GF-D8 (cell line): ENCODE data around the gene ZNF324.
"Not testable (repeated sequence)": the region's sequence is repeated elsewhere in the genome, so short reads cannot be mapped to it uniquely, and the experiment has no call there.

Experiments used
- DNase-seq: peaks from one replicate; lab custom pipeline; 2025; lab: John Stamatoyannopoulos, UW

ZNF324 gene

DNA sequence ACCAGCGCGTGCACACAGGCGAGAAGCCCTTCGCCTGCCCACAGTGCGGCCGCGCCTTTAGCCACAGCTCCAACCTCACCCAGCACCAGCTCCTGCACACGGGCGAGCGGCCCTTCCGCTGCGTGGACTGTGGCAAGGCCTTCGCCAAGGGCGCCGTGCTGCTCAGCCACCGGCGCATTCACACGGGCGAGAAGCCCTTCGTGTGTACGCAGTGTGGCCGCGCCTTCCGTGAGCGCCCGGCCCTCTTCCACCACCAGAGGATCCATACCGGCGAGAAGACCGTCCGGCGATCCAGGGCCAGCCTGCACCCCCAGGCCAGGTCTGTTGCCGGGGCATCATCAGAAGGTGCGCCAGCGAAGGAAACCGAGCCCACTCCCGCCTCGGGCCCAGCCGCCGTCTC, 4.9 kb downstream of the ZNF324 start:
- no peak for DNase-seq

DNA sequence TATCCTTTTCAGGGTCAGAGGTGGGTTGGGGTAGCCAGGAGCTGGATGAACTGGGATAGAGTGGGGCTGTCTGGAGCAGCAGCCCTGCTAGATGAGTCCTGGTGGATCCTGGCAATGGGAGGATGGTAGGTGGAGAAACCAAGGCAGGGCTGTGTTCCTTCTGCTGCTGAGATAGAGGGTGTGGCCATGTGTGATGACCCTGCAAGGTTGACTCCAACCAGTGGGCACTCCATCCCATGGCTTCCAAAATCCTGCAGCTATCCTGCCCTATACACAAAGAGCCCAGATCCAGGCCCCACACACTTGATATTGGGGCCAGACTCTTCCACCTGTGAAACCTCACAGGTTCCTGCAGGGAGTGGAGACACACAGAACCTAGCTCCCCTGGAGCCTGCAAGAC, 6.9 kb downstream of the ZNF324 start:
- DNase-seq = no peak

DNA sequence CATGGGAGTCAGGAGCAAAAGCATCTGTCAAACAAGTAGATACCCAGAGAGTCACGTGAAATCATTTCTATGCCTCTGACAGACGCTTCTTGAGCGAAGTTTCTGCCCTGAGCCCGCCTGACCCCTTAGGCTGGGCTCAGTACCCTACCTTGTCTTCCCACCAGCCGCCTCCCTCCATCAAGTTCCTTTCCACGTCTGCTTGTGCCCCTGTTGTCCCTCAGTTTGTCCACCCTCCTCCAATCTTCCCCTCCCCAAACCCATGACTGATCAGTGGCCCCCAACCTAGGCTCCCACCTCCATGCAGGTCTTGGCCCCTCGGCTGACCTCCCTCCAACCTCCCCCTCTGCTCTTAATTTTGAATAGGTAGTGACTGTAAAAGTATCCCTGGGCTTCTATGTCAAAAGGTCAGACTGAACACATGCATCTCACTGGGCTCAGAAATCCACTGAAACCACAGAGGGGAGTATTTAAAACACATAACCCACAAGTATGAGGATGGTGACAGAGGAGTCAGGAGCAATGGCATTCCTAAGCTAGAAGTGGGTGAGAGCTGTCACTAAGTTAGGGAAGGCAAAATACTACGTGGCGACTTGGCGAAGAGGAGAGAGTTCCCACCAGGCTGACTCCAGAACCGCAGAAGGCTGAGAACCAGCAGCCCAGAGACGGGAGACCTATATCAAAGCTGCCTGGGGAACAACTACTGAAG, 7.6 kb downstream of the ZNF324 start:
- DNase-seq = no peak

DNA sequence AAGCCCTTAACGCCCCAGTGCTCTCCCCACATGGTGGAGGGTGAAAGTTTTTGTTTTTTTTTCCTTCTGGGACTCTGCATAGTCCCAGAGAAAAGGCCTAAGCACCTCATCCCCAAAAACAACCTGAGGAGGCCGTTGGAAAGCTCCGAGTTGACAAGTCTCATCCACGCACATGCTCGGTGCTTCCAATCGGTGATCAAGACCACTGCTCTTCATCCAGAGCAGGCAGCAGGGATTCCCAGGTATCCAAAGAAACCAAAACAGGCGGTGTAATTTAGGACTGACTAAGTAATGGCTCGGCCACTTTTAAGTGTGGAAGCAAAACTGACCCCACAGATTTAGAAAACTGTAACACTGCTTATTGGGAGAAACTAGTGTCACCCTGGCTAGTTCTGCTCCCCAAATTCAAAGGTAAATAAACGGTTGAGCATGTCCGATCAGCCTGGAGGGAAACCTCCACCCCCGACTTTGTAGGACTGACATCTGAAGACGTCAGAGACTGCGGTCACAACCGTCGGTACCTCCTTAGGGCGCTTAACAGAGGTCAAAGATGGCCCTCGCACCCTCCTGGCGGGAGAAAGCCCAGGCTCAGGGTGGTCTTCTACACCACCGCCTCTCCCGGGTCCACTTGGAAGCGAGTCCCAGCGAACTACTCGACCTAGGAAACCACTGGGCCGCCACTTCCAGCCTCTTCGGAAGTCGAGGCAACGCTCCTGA, 8.3 kb downstream of the ZNF324 start:
- no peak for DNase-seq

DNA sequence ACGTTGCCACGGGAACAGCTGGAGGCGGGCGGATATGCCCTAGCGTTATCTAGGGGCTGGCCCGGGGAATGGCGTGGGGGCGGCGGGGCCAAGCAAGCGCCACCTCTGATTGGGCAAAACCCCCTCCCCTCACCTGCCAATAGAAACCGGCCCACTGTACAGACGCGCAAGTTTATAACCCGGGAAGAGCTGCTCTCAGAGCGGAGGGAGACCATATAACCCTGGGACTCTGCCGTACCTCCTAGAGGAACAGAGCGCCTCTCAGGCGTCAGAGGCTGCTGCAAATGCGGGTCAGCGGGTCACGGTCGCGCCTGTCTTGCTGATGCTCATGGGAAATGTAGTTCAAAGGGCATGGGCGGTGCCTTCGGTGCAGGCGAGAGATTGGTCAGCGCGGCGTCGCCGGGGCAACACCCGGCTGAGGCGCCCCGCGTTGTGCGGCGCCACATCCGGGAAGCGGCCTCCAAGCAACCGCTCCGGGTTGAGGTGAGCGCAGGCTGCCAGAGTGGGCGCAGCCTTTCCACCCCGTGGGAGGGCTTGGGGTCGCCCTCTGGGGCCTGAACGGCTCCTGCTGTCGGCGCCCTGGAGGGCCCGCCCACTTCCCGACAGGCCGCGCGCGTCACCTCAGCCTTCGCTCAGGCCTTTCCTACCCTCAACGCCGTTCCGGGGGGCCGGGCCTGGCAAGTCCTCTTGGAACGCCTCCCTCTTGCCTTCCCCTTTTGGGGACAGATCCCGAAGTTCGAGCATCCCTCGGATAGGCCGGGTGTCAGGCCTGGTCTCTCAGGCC, 9.0 kb downstream of the ZNF324 start, which contains the start of gene ZNF446:
Gene ZNF446 (plus strand): TSS at position 639 of the 784 bp plus-strand sequence. CDS start 867 bp downstream, outside the sequence.
- peak; percentile 89 for DNase-seq

DNA sequence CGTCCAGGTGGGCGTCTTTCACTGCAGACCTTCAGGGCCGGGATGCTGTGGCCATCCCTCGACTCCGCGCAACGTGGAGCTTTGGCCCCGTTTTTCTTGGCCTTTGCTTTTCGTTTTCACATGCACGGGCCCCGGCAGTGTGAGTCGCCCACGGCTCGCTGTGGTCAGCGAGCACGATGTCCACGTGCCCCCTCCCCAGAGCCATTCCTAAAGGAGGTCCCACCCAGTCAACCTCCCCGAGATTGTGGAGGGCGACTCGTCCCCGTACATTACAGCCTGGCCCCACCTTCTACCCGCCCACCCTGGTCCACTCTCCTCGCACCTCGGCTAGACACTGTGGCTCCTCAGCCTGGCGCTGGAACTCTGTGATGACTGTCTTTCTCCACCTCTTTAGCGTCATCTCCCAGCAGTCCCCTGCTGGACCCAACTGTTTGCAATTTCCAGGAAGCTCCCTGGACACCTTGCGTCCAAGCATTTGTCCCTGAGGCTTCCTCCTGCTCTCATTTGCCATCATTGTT, 9.7 kb downstream of the ZNF324 start:
- DNase-seq = no peak

DNA sequence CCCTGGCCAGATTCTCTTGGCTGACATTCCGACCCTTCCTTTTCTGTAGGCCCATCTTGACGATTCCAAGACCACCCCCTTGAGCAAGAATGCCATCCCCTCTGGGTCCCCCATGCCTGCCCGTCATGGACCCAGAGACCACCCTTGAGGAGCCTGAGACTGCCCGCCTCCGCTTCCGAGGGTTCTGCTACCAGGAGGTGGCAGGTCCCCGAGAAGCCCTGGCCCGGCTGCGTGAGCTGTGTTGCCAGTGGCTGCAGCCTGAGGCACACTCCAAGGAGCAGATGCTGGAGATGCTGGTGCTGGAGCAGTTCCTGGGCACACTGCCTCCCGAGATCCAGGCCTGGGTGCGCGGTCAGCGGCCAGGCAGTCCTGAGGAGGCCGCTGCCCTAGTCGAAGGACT, 10.2 kb downstream of the ZNF324 start:
- DNase-seq = no peak

DNA sequence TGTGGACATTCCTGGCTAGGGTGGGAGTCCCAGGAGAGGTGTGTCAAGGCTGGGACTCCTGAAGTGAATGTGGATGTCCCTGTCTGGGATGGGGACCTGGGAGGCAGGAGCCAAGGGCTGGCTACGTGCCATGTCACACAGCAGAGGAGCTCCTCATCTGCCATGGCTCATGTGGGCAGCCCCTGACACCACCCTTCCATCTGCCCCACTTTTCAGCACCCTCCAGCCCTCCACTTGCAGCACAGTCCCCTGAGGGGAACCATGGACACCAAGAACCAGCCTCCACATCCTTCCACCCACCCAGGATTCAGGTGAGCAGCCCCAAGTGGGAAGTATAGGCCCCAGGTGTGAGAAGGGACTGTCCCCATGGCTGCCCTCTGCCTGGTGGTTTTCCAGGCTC, 11.0 kb downstream of the ZNF324 start:
- DNase-seq = no peak

DNA sequence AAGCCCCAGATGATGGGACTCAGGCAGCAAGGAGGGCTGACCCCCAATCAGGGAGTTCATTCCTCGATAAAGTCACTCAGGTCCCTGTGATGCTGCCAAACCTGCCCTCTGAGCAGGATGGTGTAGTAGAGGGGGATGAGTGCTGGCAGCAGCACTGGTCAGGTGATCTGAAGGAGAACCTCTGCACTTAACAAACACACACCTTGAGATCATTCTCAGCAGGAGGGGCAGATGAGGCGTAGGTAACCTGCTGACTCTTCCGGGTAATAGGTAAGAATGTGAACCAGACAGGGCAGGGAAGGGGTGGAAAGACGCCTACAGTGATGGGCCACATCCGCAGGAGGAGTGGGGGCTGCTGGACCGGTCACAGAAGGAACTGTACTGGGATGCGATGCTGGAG, 12.4 kb downstream of the ZNF324 start:
- DNase-seq = no peak

DNA sequence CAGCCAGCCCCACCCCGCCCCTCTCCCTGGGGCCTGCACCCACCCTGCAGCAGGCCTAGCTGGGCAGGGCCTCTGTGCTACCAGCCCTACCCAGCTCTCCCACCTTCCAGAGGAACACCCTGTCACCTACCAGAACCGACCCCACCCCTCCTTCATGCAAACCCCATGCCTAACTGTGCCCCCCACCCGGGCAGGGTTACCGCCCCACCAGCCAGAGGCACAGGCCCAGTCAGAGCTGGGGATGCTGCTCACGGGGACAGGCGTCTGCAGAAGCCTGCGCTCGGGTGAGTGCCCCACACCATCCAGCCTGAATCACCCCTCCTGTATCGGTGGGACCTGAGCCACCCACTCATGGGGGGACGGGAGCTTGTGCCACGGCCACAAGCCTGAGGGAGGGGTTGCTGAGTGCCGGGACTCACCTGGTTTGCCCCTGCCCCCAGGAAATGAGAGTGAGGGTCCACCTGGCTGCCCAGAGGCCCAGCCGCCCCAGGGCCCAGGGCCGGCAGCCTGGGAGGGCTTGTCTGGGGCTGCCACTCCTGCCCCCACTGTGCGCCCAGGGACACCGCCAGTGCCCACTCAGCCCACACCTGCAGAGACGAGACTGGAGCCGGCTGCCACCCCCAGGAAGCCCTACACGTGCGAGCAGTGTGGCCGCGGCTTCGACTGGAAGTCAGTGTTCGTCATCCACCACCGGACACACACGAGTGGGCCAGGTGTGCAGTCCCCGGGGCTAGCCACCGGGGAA, 13.0 kb downstream of the ZNF324 start:
- no peak for DNase-seq

DNA sequence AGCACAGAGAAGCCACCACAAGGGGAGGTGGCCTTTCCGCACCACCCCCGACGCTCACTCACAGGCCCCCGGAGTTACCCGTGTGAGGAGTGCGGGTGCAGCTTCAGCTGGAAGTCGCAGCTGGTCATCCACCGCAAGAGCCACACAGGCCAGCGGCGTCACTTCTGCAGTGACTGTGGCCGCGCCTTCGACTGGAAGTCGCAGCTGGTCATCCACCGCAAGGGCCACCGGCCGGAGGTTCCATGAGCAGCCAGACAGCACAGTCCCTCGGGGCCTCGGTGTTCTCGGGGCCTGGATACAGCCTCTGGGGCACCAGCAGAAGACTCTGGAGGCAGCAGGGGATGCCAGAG, 13.6 kb downstream of the ZNF324 start:
- DNase-seq = no peak

DNA sequence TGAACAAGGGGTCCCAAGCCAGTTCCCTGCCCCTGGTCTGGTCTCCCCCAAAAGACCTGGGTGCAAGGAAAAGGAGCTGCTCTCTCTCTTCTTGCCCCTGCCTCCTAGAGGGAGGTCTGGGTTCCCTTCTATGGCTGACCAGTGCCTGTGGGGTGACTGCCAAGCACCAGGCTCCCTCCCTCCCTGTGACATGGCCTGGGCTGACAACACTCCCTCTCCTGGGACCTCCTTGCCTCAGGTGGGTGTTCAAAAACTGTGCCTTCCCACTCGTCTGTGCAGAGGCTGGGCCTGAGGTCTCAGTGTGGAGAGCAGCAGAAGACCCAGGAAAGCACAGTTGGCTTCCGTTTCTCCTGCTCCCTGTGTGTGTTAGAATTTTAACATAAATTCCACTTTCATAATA, 14.0 kb downstream of the ZNF324 start:
- no peak for DNase-seq

DNA sequence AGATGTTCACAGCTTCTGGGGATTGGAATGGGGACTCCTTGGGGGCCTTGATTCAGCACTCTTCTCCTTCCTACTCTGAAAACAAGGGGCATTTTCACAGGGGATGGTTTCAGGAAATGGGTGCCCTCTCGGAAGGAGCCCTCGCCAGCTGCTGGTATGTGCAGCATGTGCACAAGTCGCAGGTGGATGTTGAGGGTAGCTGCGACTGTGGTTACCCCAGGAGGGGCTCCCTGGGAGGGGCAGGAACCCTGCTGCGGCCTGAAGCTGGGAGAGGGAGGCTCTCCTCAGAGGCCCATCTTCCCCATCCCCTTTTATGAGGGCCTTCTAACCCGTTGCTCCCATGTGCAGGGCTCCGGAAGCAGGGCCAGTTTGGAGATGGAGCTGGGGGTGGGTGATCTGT, 15.5 kb downstream of the ZNF324 start:
- no peak for DNase-seq

DNA sequence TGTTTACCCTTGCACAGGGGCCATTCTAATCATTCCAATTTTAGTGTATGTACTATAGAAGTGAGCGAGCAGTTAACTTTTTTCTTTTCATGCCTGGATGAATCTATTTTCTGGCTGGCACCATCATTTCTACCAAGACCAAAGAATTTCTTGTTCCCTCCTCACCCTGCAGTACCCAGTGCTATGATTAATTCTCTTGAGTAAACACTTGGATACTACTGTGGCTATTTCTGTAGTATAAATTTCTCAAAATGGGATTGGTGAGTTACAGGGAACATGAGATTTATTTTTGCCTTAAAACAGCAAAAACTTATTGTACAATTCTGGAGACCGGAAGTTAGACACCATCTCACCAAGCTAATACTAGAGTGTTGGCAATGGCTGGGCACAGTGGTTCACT, 16.9 kb downstream of the ZNF324 start:
- DNase-seq = no peak

DNA sequence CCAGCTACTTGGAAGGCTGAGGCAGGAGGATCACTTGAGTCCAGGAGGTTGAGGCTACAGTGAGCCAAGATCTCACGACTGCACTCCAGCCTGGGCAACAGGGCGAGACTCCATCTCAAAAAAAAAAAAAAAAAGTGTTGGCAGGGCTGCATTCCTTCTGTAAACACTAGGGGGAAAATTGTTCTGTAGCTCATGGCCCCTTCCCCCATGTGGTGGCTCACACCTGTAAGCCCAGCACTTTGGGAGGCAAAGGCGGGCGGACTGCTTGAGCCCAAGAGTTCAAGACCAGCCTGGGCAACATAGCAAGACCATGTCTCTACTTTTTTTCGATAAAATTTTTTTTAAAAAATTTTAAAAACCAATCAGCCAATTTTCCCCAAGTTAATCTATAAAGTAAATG, 17.5 kb downstream of the ZNF324 start:
- not testable (repeated sequence) for DNase-seq

DNA sequence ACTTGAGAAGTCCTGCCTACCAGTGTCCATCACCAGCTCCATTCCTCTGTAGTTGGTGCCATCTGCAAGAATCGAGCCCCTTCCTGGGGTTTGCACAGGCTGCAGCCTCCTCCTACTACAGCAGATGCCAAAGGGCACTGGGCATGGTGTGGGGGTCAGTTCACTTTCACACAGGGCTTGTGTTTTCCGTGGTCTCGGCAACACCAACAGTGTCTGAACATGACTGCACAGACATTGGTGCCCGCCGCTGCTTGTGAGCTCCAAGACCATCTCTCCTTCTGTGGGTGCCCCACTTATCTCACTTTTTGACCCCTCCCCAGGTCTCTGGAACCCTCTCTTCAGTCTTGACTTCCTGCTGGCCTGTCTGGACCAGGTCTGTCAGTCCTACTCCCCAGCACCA, 24.5 kb downstream of the ZNF324 start:
- DNase-seq = no peak

DNA sequence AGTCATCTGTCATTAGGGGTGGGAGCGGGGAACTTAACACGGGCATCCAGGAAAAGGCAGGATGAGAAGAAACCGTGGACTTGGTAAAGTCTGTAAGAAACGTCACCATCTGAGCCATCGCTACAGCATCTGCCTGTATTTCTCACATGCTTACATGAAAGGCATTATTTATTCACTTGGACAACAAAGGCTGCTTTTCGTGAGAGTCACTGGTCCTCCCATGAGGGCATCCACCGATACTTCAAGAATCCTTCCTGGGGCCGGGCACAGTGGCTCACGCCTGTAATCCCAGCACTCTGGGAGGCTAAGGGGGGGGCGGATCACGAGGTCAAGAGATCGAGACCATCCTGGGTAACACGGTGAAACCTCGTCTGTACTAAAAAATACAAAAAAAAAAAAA, 25.4 kb downstream of the ZNF324 start:
- no peak for DNase-seq

DNA sequence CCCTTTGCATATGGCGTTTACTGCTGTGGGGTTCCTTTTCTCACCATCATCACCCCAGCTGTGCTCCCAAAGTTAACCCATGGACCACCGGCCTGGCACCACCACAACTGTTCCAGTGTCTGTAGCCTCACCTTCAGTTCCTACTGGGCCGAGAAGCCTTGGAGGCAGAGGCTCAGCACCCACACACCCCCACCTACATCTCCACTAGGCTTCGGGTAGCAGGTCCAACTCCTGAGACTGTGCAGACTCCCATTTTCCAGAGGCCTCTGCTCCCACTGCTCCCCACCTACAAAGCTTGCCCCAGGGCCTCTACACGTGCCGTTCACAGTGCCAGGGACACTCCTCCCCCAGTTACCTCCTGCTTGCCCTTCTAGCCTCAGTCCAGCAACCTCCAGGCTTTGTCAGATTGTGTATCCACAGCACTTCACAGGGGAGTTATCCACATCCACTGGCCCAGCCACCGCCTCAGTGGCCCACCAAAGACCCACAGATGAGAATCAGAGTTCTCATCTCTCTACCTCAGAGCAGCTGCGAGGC, 30.8 kb downstream of the ZNF324 start:
- no peak for DNase-seq

DNA sequence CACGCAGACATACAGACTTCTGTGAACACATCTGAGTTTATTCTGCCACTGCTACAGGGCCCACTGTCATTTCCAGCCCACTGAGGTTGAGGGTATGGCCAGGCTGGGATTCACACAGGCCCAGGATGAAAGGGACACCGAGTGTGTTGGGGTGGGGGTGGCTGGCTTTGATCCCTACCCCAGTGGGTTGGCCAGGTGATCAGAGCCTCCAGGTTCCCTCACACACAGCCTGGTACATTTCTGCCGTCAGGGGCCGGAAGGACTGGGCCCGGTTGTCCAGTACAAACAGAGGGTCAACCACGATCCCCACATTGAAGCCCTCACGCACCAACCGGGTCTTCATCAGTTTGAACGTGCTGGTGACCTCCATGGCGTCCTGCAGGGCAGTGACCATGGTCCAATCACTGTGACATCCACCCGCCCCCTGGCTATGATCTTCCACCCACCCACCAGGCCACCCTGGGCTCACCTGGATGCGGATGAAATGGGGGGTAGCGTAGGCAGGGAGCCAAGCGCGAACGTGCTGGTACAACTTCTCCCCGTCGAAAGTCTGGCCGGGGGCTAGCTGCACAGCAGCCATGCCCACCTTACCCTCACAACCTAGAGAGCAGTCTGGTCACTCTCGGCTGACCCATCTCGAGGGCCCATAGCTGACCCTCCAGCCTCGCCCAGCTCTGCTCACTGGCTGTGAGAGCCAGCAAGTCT, 31.6 kb downstream of the ZNF324 start:
- DNase-seq = no peak

DNA sequence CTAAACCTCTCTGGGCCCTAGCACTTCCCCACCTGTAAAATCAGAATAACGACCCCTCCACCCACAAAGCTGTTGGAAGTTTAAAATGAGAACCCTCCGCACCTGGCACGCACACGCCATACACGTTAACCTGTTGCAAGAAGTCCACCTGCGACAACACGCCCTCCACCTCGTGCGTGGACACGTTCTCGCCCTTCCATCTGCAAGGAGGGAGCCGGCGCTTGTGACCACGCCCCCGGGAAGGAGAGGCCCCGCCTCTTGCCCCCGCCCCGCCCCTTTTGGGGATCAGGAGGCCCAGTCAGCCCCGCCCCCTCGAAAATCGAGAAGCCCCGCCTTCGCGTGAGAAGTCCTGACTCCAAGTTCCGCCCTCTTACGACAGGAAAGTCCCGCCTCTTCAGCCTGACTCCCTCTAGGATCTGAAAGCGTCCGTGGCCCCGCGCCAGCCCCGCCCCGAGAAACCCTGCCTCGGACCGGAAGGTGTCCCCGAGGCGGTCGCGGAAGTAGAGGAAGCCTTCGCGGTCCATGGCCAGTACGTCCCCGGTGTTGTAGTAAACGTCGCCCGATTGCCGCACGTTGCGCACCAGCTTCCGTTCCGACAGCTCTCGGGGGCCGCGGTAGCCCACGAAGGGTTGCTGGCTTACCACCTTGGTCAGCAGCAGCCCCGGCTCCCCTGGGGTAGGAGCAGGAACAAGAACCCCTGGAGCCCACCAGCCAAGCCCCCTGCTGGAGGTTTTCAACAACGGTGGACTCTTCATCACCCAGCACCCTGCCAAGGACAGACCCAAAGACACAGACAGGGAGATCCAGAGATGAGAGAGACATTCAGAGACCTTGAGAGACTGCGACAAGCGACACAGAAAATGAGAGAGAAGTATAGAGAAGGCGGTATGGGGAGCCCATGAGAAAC, 32.4 kb downstream of the ZNF324 start:
- peak; percentile 97 for DNase-seq
